H9 (cell line): ENCODE results near the gene OR10P1. TPM values are rescaled to one million over a fixed set of nuclear protein-coding genes. Genes with fewer than 3 reads are reported as not detected.
"Not testable (repeated sequence)": the region's sequence is repeated elsewhere in the genome, so short reads cannot be mapped to it uniquely, and the experiment has no call there.

Experiments used
- DNase-seq: peaks from one replicate; pipeline ENCODE4 v3.0.0-alpha.2; 2017
- H2AFZ ChIP-seq: one replicate; pipeline ENCODE4 v1.6.1; 2013; ENCODE audit warnings: mild to moderate bottlenecking, low read length, control low read depth, moderate library complexity
- H2AK5ac ChIP-seq: 2 replicates; pipeline ENCODE4 v1.6.1; 2013; ENCODE audit warnings: low read length, control low read depth, mixed read lengths; ENCODE audit not compliant: insufficient read length
- H2BK120ac ChIP-seq: one replicate; pipeline ENCODE4 v1.6.1; 2013; ENCODE audit warnings: low read depth, mild to moderate bottlenecking, low read length, control low read depth, inconsistent platforms; ENCODE audit not compliant: poor library complexity, severe bottlenecking
- H2BK12ac ChIP-seq: 2 replicates; pipeline ENCODE4 v1.6.1; 2013; ENCODE audit warnings: low read length, control low read depth, mixed read lengths, low read depth; ENCODE audit not compliant: insufficient read length
- H2BK15ac ChIP-seq: 2 replicates; pipeline ENCODE4 v1.6.1; 2013; ENCODE audit warnings: low read depth, low read length, control low read depth
- H2BK20ac ChIP-seq: one replicate; pipeline ENCODE4 v1.6.1; 2013; ENCODE audit warnings: low read depth, mild to moderate bottlenecking, low read length, control low read depth, inconsistent platforms; ENCODE audit not compliant: poor library complexity, severe bottlenecking
- H2BK5ac ChIP-seq: 2 replicates; pipeline ENCODE4 v1.6.1; 2013; ENCODE audit warnings: low read length, control low read depth, mixed read lengths; ENCODE audit not compliant: insufficient read length
- H3K14ac ChIP-seq: 2 replicates; pipeline ENCODE4 v1.6.1; 2013; ENCODE audit warnings: low read length, control low read depth; ENCODE audit not compliant: insufficient read depth
- H3K18ac ChIP-seq: 2 replicates; pipeline ENCODE4 v1.6.1; 2013; ENCODE audit warnings: low read depth, mild to moderate bottlenecking, mixed read lengths, low read length, control low read depth; ENCODE audit not compliant: insufficient read length
- H3K23ac ChIP-seq: 2 replicates; pipeline ENCODE4 v1.6.1; 2013; ENCODE audit warnings: low read length, control low read depth, mixed read lengths, low read depth; ENCODE audit not compliant: insufficient read length
- H3K23me2 ChIP-seq: 2 replicates; pipeline ENCODE4 v1.6.1; 2013; ENCODE audit warnings: low read depth, mild to moderate bottlenecking, mixed read lengths, low read length, control low read depth; ENCODE audit not compliant: insufficient read length, poor library complexity, severe bottlenecking
- H3K27ac ChIP-seq: 2 replicates; pipeline ENCODE4 v1.5.1; 2013; ENCODE audit warnings: low read length, control low read depth, mixed read lengths, low read depth; ENCODE audit not compliant: insufficient read length
- H3K27me3 ChIP-seq: 2 replicates; pipeline ENCODE4 v1.6.1; 2013; ENCODE audit warnings: low read length, control low read depth, inconsistent platforms; ENCODE audit not compliant: insufficient read depth
- H3K4ac ChIP-seq: 2 replicates; pipeline ENCODE4 v1.6.1; 2013; ENCODE audit warnings: low read depth, mild to moderate bottlenecking, control low read depth, inconsistent platforms, low read length, moderate library complexity
- H3K4me1 ChIP-seq: 2 replicates; pipeline ENCODE4 v1.6.1; 2013; ENCODE audit warnings: low read length, control low read depth, inconsistent platforms; ENCODE audit not compliant: insufficient read depth
- H3K4me2 ChIP-seq: 2 replicates; pipeline ENCODE4 v1.6.1; 2013; ENCODE audit warnings: low read length, control low read depth, mixed read lengths; ENCODE audit not compliant: insufficient read length, insufficient read depth
- H3K56ac ChIP-seq: 2 replicates; pipeline ENCODE4 v1.6.1; 2013; ENCODE audit warnings: low read depth, mild to moderate bottlenecking, mixed read lengths, low read length, control low read depth; ENCODE audit not compliant: insufficient read length
- H3K79me1 ChIP-seq: 2 replicates; pipeline ENCODE4 v1.6.1; 2013; ENCODE audit warnings: low read depth, mild to moderate bottlenecking, moderate library complexity, low read length, control low read depth, inconsistent platforms; ENCODE audit not compliant: insufficient read depth, poor library complexity, severe bottlenecking
- H3K79me2 ChIP-seq: 2 replicates; pipeline ENCODE4 v1.6.1; 2013; ENCODE audit warnings: low read length, control low read depth, inconsistent platforms; ENCODE audit not compliant: insufficient read depth
- H3K9ac ChIP-seq: 2 replicates; pipeline ENCODE4 v1.6.1; 2013; ENCODE audit warnings: low read length, control low read depth, mixed read lengths; ENCODE audit not compliant: insufficient read length; ENCODE audit errors: extremely low read depth
- H3K9me3 ChIP-seq: one replicate; pipeline ENCODE4 v1.6.1; 2013; ENCODE audit warnings: low read depth, low read length, inconsistent platforms; ENCODE audit not compliant: control insufficient read depth
- H3T11ph ChIP-seq: one replicate; pipeline ENCODE4 v1.6.1; 2013; ENCODE audit warnings: mild to moderate bottlenecking, low read length, control low read depth, inconsistent platforms
- H4K20me1 ChIP-seq: one replicate; pipeline ENCODE4 v1.6.1; 2013; ENCODE audit not compliant: control insufficient read depth, insufficient read length, insufficient read depth
- H4K5ac ChIP-seq: 2 replicates; pipeline ENCODE4 v1.6.1; 2013; ENCODE audit warnings: low read depth, mild to moderate bottlenecking, mixed read lengths, low read length, control low read depth; ENCODE audit not compliant: insufficient read length
- H4K8ac ChIP-seq: replicated peaks from 2 replicates; pipeline ENCODE4 v1.6.1; 2013; ENCODE audit warnings: low read length, control low read depth, mixed read lengths, low read depth; ENCODE audit not compliant: insufficient read length
- H4K91ac ChIP-seq: 2 replicates; pipeline ENCODE4 v1.6.1; 2013; ENCODE audit warnings: low read depth, mild to moderate bottlenecking, moderate library complexity, mixed read lengths, low read length, control low read depth; ENCODE audit not compliant: insufficient read length
- H3K27ac Mint-ChIP-seq, 3 experiments: 2 replicates in 2 of 3; 3 replicates in 1 of 3; pipeline ENCODE4 v1.8.0; 2020 to 2021; ENCODE audit warnings: mixed read lengths in 3 of 3, mild to moderate bottlenecking in 1 of 3, moderate library complexity in 1 of 3
- H3K27me3 Mint-ChIP-seq: 2 replicates; pipeline ENCODE4 v1.8.0; 2021; ENCODE audit warnings: low read depth, mild to moderate bottlenecking, moderate library complexity, mixed read lengths
- H3K36me3 Mint-ChIP-seq, 3 experiments: 2 replicates in 2 of 3; 3 replicates in 1 of 3; pipeline ENCODE4 v1.8.0; 2020 to 2021; ENCODE audit warnings: low read depth in 3 of 3, mixed read lengths in 3 of 3; ENCODE audit not compliant: insufficient read depth in 1 of 3
- H3K4me1 Mint-ChIP-seq, 2 experiments: 2 replicates each; pipeline ENCODE4 v1.8.0; 2020; ENCODE audit warnings: mixed read lengths in 2 of 2
- H3K4me3 Mint-ChIP-seq, 2 experiments: 2 replicates in 1 of 2; 3 replicates in 1 of 2; pipeline ENCODE4 v1.8.0; 2020 to 2021; ENCODE audit warnings: mild to moderate bottlenecking in 2 of 2, mixed read lengths in 2 of 2, moderate library complexity in 1 of 2
- H3K9me3 Mint-ChIP-seq, 2 experiments: 2 replicates in 1 of 2; 3 replicates in 1 of 2; pipeline ENCODE4 v1.8.0; 2020; ENCODE audit warnings: mild to moderate bottlenecking in 2 of 2, mixed read lengths in 2 of 2, moderate library complexity in 1 of 2
- CTCF ChIP-seq: fragments of 200-600 bp; sonication (generic); conservative IDR thresholded peaks from 3 replicates; pipeline ENCODE4 v1.8.0; 2021; ENCODE audit warnings: antibody characterized with exemption, mild to moderate bottlenecking
- WGBS: extraction: QIAGEN DNeasy Blood & Tissue Kit; methylation state at CpG from one replicate; pipeline ENCODE4 v1.1.7; 2013; ENCODE audit warnings: missing lambda C conversion rate, low lambda C conversion rate, mixed read lengths; ENCODE audit not compliant: insufficient read length; ENCODE audit errors: extremely low coverage; 5-methylcytosine and 5-hydroxymethylcytosine counted together
- long read RNA-seq: library from polyadenylated mRNA; unstranded; transcript quantifications from one replicate; pipeline ENCODE4 v2.0.0, GENCODE V29; 2020
- total RNA-seq: library from RNA; stranded (reverse); gene quantifications from 2 replicates; pipeline ENCODE4 v1.2.1, GENCODE V29; 2021

OR10P1 gene
- not detected in 2 replicates for total RNA-seq
- long read RNA-seq, result 0 reads

GRCh38 chr12:55636853-55637252 is at the start of gene OR10P1:
Gene OR10P1, plus strand, starts transcription at chr12:55636892. Its CDS starts 0 bp downstream, at chr12:55636892.
- Histone ChIP-seq H3K4ac (no peak within 1 kb of the TSS), H2BK5ac (no peak within 1 kb of the TSS), H3K56ac (no peak within 1 kb of the TSS), H2BK15ac (no peak within 1 kb of the TSS), H4K5ac (no peak within 1 kb of the TSS), H2BK120ac (no peak within 1 kb of the TSS), H3K18ac (no peak within 1 kb of the TSS), H3K9me3 (no peaks in the 10 kb centered on the region), H3K23me2 (no peaks in the 10 kb centered on the region), H4K8ac (no peak within 1 kb of the TSS), H2BK20ac (no peak within 1 kb of the TSS), H3K9ac (no peak within 1 kb of the TSS), H3K27ac (no peak within 1 kb of the TSS), H3K4me2 (no peak within 1 kb of the TSS), H2AK5ac (no peak within 1 kb of the TSS), H2AFZ (no peak within 1 kb of the TSS), H3K79me1 (no peaks in the 10 kb centered on the region), H4K20me1 (no peaks in the 10 kb centered on the region), H3K79me2 (0 out of 2 replicates have a peak, but pooled peaks cover 1% of the 10 kb centered on the region), H3K23ac (no peak within 1 kb of the TSS), H3T11ph (no peak within 1 kb of the TSS), H3K27me3 (no peaks in the 10 kb centered on the region), H3K4me1 (no peaks in the 10 kb centered on the region), H2BK12ac (no peak within 1 kb of the TSS), H3K14ac (no peak within 1 kb of the TSS), H4K91ac (no peak within 1 kb of the TSS)
- H3K4me3 Mint-ChIP-seq, result no peak within 1 kb of the TSS
- H3K36me3 Mint-ChIP-seq, result no peaks in the 10 kb centered on the region
- WGBS, result no CpG with 5 or more reads among the region's 6 CpGs
- peak within 1 kb of the TSS in 1 of 3 experiments; percentile 18; a peak in 1 of 7 replicates for H3K27ac Mint-ChIP-seq
- H3K27me3 Mint-ChIP-seq, result peaks cover 18% of the 10 kb centered on the region
- no peaks in the 10 kb centered on the region for H3K4me1 Mint-ChIP-seq
- no peaks in the 10 kb centered on the region for H3K9me3 Mint-ChIP-seq
- no peak for DNase-seq
- TF ChIP-seq CTCF, result no peak

GRCh38 chr12:55590152-55590551 is 46.5 kb upstream of the OR10P1 start:
- not testable (repeated sequence) for H4K91ac ChIP-seq, H2AFZ ChIP-seq, H4K5ac ChIP-seq, H3K9ac ChIP-seq, H2BK12ac ChIP-seq, H3K79me1 ChIP-seq, H3K4me3 Mint-ChIP-seq, H2BK15ac ChIP-seq, H3K4me1 ChIP-seq, H2BK5ac ChIP-seq, H2BK120ac ChIP-seq, H4K20me1 ChIP-seq, H2AK5ac ChIP-seq, H3K27me3 Mint-ChIP-seq, H3K4ac ChIP-seq, H3K23me2 ChIP-seq, H3K18ac ChIP-seq, H3K56ac ChIP-seq, H2BK20ac ChIP-seq, H3K27ac ChIP-seq, H3K4me2 ChIP-seq, H3K23ac ChIP-seq, H3K79me2 ChIP-seq, H3K14ac ChIP-seq, H3T11ph ChIP-seq, H3K9me3 ChIP-seq, H4K8ac ChIP-seq, H3K27me3 ChIP-seq
- Mint-ChIP-seq H3K27ac (peak overlapping the region in 1 of 3 experiments; percentile 74; a peak in 1 of 7 replicates), H3K9me3 (peaks cover 22 to 35% of the 10 kb centered on the region in 2 experiments; a peak in 4 of 5 replicates), H3K36me3 (peaks cover 2 to 17% (median 3%) of the 10 kb centered on the region in 3 experiments; a peak in 4 of 7 replicates), H3K4me1 (peaks cover 6 to 13% of the 10 kb centered on the region in 2 experiments; a peak in 3 of 4 replicates)
- no CpG with 5 or more reads among the region's 12 CpGs for WGBS
- peak; percentile 59 for DNase-seq
